ENCODE data around the gene SLIT1. TPM values are rescaled to one million over a fixed set of nuclear protein-coding genes. Genes with fewer than 3 reads are reported as not detected.

Gene SLIT1
- total and polyA plus RNA-seq, 2 donors (not counting 1 experiment from before 2014, with no cell fraction given) = 0.15 to 0.49 TPM

GRCh38 chr10:97049670-97050069 lies 136.1 kb downstream of the SLIT1 start:
- POLR2A ChIA-PET = no interaction called here
- H3K4me1 Mint-ChIP-seq = peaks cover 6% of the 10 kb centered on the region
- no peak overlapping the region for H3K27ac Mint-ChIP-seq
- Histone ChIP-seq H2AFZ (ENCODE audit: insufficient read depth, low read depth, low read length, poor library complexity, severe bottlenecking) (no peak overlapping the region), H3K27ac (ENCODE audit: low read length in 2 of 2) (no peak overlapping the region), H3K4me3 (ENCODE audit: control extremely low read depth in 1 of 5, extremely low read depth in 1 of 5, insufficient read depth in 1 of 5, low read depth in 2 of 5, low read length in 4 of 5) (no peak overlapping the region), H3K36me3 (replicated peaks in 1 of 2; ENCODE audit: control extremely low read depth in 1 of 2, control insufficient read depth in 1 of 2, extremely low read depth in 1 of 2, insufficient read depth in 2 of 2, low read length in 1 of 2) (no peaks in the 10 kb centered on the region), H3K4me1 (ENCODE audit: control insufficient read depth in 2 of 2, insufficient read depth in 2 of 2, low read length in 2 of 2) (peaks cover 0 to 3% of the 10 kb centered on the region in 2 donors), H3K79me2 (ENCODE audit: control insufficient read depth, insufficient read depth, low read length) (no peaks in the 10 kb centered on the region), H3K9ac (ENCODE audit: low read length) (no peak overlapping the region), H3K27me3 (replicated peaks in 1 of 4; ENCODE audit: control extremely low read depth in 1 of 4, control insufficient read depth in 3 of 4, insufficient read depth in 4 of 4, low read length in 3 of 4) (peaks cover 0 to 5% (median 0%) of the 10 kb centered on the region in 4 experiments), H3K4me2 (replicated peaks; ENCODE audit: low read depth, low read length, poor library complexity, severe bottlenecking) (no peak overlapping the region), H3K9me3 (ENCODE audit: control extremely low read depth in 1 of 3, control insufficient read depth in 2 of 3, insufficient read depth in 1 of 3, low read length in 2 of 3) (peaks cover 0 to 8% (median 3%) of the 10 kb centered on the region in 3 donors), H4K20me1 (ENCODE audit: control insufficient read depth, insufficient read depth, low read length, poor library complexity, severe bottlenecking) (no peaks in the 10 kb centered on the region)
- no peaks in the 10 kb centered on the region for H3K9me3 Mint-ChIP-seq (ENCODE audit: insufficient read depth)
- CTCF ChIA-PET = interaction anchor here (0.7 to 2.1 kb wide), 4 partner anchors 11 to 154 kb away, joined by 3 to 11 read pairs (median 3); no protein-coding TSS in a partner anchor
- H3K4me3 Mint-ChIP-seq = no peak overlapping the region
- intact Hi-C loops (cut with micrococcal nuclease) = no loop called here
- TF ChIP-seq CTCF (IDR thresholded peaks at IDR 0.05) (no peak), EZH2 (IDR thresholded peaks at IDR 0.05; ENCODE audit: borderline replicate concordance, insufficient read depth, low read depth, low read length, poor library complexity, severe bottlenecking) (no peak)
- 76% methylated on average over 7 of the region's 7 CpGs for WGBS (ENCODE audit: insufficient coverage)
- ATAC-seq (ENCODE audit: low read depth) (no peak), DNase-seq (no peak)
- H3K27me3 Mint-ChIP-seq = peaks cover 24% of the 10 kb centered on the region

GRCh38 chr10:97048649-97049427 lies 136.9 kb downstream of the SLIT1 start:
- 93% methylated on average over 22 of the region's 23 CpGs for WGBS (ENCODE audit: insufficient coverage)
- POLR2A ChIA-PET = no interaction called here
- Histone ChIP-seq H3K36me3 (replicated peaks in 1 of 2; ENCODE audit: control extremely low read depth in 1 of 2, control insufficient read depth in 1 of 2, extremely low read depth in 1 of 2, insufficient read depth in 2 of 2, low read length in 1 of 2) (no peaks in the 10 kb centered on the region), H3K79me2 (ENCODE audit: control insufficient read depth, insufficient read depth, low read length) (no peaks in the 10 kb centered on the region), H3K27ac (ENCODE audit: low read length in 2 of 2) (no peak overlapping the region), H3K9me3 (ENCODE audit: control extremely low read depth in 1 of 3, control insufficient read depth in 2 of 3, insufficient read depth in 1 of 3, low read length in 2 of 3) (peaks cover 0 to 8% (median 3%) of the 10 kb centered on the region in 3 donors), H3K4me1 (ENCODE audit: control insufficient read depth in 2 of 2, insufficient read depth in 2 of 2, low read length in 2 of 2) (peaks cover 0 to 3% of the 10 kb centered on the region in 2 donors), H4K20me1 (ENCODE audit: control insufficient read depth, insufficient read depth, low read length, poor library complexity, severe bottlenecking) (no peaks in the 10 kb centered on the region), H3K27me3 (replicated peaks in 1 of 4; ENCODE audit: control extremely low read depth in 1 of 4, control insufficient read depth in 3 of 4, insufficient read depth in 4 of 4, low read length in 3 of 4) (peaks cover 0 to 5% (median 0%) of the 10 kb centered on the region in 4 experiments), H3K4me2 (replicated peaks; ENCODE audit: low read depth, low read length, poor library complexity, severe bottlenecking) (no peak overlapping the region), H3K9ac (ENCODE audit: low read length) (no peak overlapping the region), H2AFZ (ENCODE audit: insufficient read depth, low read depth, low read length, poor library complexity, severe bottlenecking) (no peak overlapping the region), H3K4me3 (ENCODE audit: control extremely low read depth in 1 of 5, extremely low read depth in 1 of 5, insufficient read depth in 1 of 5, low read depth in 2 of 5, low read length in 4 of 5) (no peak overlapping the region)
- Mint-ChIP-seq H3K9me3 (ENCODE audit: insufficient read depth) (no peaks in the 10 kb centered on the region), H3K4me1 (peaks cover 6% of the 10 kb centered on the region), H3K4me3 (no peak overlapping the region), H3K27ac (no peak overlapping the region), H3K27me3 (peaks cover 16% of the 10 kb centered on the region)
- no peak for ATAC-seq (ENCODE audit: low read depth)
- intact Hi-C loops (cut with micrococcal nuclease) = no loop called here
- CTCF ChIA-PET = interaction anchor here (1.2 to 2.1 kb wide), 2 partner anchors 11 to 12 kb away, joined by 4 to 11 read pairs; no protein-coding TSS in a partner anchor
- DNase-seq = no peak
- TF ChIP-seq CTCF (IDR thresholded peaks at IDR 0.05) = no peak
- TF ChIP-seq EZH2 (IDR thresholded peaks at IDR 0.05; ENCODE audit: borderline replicate concordance, insufficient read depth, low read depth, low read length, poor library complexity, severe bottlenecking) = no peak
